ENCODE measurements around the gene DDIT3. TPM values are rescaled to one million over a fixed set of nuclear protein-coding genes. Genes with fewer than 3 reads are reported as not detected.

DDIT3 gene
- total and polyA plus RNA-seq, 2 of the 13 experiments (the other 11 are each of a cell fraction or from before 2014, with no cell fraction given): 27.5 to 48.7 TPM

DNA sequence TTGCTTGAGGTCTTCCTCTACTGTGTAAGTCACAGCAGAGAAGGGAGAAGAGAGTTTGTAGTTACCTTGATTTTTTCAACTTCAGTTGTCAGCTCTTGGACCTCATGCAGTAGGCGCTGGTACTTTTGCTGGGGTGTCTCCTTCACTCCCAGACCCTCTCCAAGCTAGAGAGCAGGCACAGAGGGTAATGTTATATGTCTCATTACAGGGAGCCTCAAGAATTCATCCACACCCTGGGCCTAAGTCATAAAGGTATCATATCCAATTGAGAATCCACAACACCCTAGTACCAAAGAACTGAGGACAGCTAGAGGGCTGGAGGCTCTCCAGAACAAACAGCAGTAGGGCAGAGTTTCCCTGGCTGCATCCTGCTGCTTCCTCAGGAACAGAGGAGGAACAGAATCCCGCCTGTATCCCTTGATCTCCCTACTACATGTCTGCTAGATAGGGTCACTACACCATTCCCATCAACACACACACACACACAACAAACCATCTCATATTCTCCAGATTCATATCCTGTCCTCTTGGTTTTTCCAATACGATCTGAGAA lies 14.8 kb upstream of the DDIT3 start (continued):
- TF ChIP-seq FUBP1 (CRISPR knock-in tag; IDR thresholded peaks at IDR 0.05; ENCODE audit: borderline replicate concordance) (no peak), SKI (IDR thresholded peaks at IDR 0.05; ENCODE audit: partially characterized antibody) (no peak), ZNF44 (CRISPR knock-in tag; IDR thresholded peaks at IDR 0.05) (no peak), SP140L (CRISPR knock-in tag; IDR thresholded peaks at IDR 0.05; ENCODE audit: borderline replicate concordance) (no peak), ZNF773 (CRISPR knock-in tag; IDR thresholded peaks at IDR 0.05; ENCODE audit: borderline replicate concordance) (no peak), ZSCAN30 (CRISPR knock-in tag; IDR thresholded peaks at IDR 0.05) (no peak), GZF1 (CRISPR knock-in tag; IDR thresholded peaks at IDR 0.05) (no peak)
- TF ChIP-seq, protein P1, sequence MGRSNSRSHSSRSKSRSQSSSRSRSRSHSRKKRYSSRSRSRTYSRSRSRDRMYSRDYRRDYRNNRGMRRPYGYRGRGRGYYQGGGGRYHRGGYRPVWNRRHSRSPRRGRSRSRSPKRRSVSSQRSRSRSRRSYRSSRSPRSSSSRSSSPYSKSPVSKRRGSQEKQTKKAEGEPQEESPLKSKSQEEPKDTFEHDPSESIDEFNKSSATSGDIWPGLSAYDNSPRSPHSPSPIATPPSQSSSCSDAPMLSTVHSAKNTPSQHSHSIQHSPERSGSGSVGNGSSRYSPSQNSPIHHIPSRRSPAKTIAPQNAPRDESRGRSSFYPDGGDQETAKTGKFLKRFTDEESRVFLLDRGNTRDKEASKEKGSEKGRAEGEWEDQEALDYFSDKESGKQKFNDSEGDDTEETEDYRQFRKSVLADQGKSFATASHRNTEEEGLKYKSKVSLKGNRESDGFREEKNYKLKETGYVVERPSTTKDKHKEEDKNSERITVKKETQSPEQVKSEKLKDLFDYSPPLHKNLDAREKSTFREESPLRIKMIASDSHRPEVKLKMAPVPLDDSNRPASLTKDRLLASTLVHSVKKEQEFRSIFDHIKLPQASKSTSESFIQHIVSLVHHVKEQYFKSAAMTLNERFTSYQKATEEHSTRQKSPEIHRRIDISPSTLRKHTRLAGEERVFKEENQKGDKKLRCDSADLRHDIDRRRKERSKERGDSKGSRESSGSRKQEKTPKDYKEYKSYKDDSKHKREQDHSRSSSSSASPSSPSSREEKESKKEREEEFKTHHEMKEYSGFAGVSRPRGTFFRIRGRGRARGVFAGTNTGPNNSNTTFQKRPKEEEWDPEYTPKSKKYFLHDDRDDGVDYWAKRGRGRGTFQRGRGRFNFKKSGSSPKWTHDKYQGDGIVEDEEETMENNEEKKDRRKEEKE (IDR thresholded peaks at IDR 0.05): no peak

DNA sequence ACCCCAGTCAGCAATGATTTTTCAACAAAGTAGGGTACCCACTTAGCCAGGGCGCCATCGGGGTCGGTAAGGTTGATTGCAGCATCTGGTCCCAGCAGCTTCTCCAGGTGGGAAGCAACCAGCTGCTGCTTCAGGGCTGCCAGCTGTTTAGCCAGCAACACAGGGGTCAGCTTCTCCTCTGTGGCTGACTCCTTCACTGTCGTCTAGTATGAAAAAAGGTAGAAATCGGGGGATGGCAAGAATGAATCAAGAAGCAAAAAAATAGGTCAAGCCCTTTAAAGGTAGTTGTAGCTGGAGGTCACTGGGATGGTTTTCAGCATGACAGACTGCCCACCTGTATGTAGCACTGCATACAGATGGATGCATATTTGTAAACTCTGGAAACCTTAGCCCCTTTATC lies 13.9 kb upstream of the DDIT3 start:
- no peaks in the 10 kb centered on the region for H3K79me2 ChIP-seq (ENCODE audit: insufficient read depth, low read length)
- no peak overlapping the region for H3K4me3 ChIP-seq (replicated peaks in 1 of 3; ENCODE audit: insufficient read depth in 1 of 3, low read depth in 2 of 3, low read length in 3 of 3)
- H3K27me3 ChIP-seq (ENCODE audit: control insufficient read depth in 1 of 2, insufficient read depth in 2 of 2, low read length in 2 of 2): no peaks in the 10 kb centered on the region
- H3K4me1 ChIP-seq (ENCODE audit: insufficient read depth, low read length): no peaks in the 10 kb centered on the region
- H4K20me1 ChIP-seq (ENCODE audit: insufficient read depth, low read length): no peaks in the 10 kb centered on the region
- ChIA-PET CTCF (ENCODE audit: low intra/inter-chr PET ratio, low total read pairs) (no interaction called here), POLR2A (interaction anchor here (1.1 to 2.0 kb wide), 3 partner anchors 9 to 12 kb away, joined by 3 to 8 read pairs (median 3); no protein-coding TSS in a partner anchor)
- no peak overlapping the region for H3K9ac ChIP-seq (ENCODE audit: insufficient read depth, low read depth, low read length)
- H3K4me2 ChIP-seq (ENCODE audit: low read depth, low read length): no peak overlapping the region
- peaks cover 20 to 58% of the 10 kb centered on the region in 2 experiments for H3K36me3 ChIP-seq (replicated peaks in 1 of 2; ENCODE audit: control insufficient read depth in 1 of 2, insufficient read depth in 2 of 2, low read length in 2 of 2)
- FAIRE-seq: no peak
- H3K27ac ChIP-seq (ENCODE audit: extremely low read length, insufficient read depth, low read length): no peak overlapping the region
- no peak overlapping the region for H2AFZ ChIP-seq (ENCODE audit: low read length)
- DNase-seq (ENCODE audit: low spot score): no peak
- no peak for ATAC-seq
- in situ Hi-C loops (cut with HindIII; ENCODE audit: extremely low pct_ligation_motif_present, low pct_unique_long_range_greater_than_20kb) (no loop called here), intact Hi-C loops (cut with micrococcal nuclease; ENCODE audit: unreplicated experiment) (no loop called here)
- H3K9me3 ChIP-seq (ENCODE audit: low read length): no peaks in the 10 kb centered on the region
- no TSS peak for BruUV-seq (replicated peaks)
- 93% methylated on average over 5 of the region's 5 CpGs for WGBS (ENCODE audit: low lambda C conversion rate)
- TF ChIP-seq ZNF839 (CRISPR knock-in tag; IDR thresholded peaks at IDR 0.05; ENCODE audit: borderline replicate concordance) (no peak), MAF1 (CRISPR knock-in tag; IDR thresholded peaks at IDR 0.05; ENCODE audit: borderline replicate concordance) (no peak), ZSCAN9 (CRISPR knock-in tag; IDR thresholded peaks at IDR 0.05; ENCODE audit: borderline replicate concordance) (no peak), ZNF644 (CRISPR knock-in tag; IDR thresholded peaks at IDR 0.05; ENCODE audit: low read depth) (no peak), CHCHD3 (CRISPR knock-in tag; IDR thresholded peaks at IDR 0.05) (no peak), ZSCAN21 (CRISPR knock-in tag; IDR thresholded peaks at IDR 0.05; ENCODE audit: borderline replicate concordance) (no peak), ZNF781 (CRISPR knock-in tag; IDR thresholded peaks at IDR 0.05; ENCODE audit: borderline replicate concordance, not compliant biosample characterization) (no peak), CCDC6 (CRISPR knock-in tag; IDR thresholded peaks at IDR 0.05) (no peak), MTA3 (CRISPR knock-in tag; IDR thresholded peaks at IDR 0.05) (no peak), SALL2 (CRISPR knock-in tag; IDR thresholded peaks at IDR 0.05) (no peak), E2F1 (CRISPR knock-in tag; IDR thresholded peaks at IDR 0.05) (no peak)

Data from HepG2 (cell line).